ENCODE data around the gene ATXN7L3.
A peak's percentile ranks its signal among the peaks of the same experiment; 100 is the strongest.
"Not testable (repeated sequence)": the region's sequence is repeated elsewhere in the genome, so short reads cannot be mapped to it uniquely, and the experiment has no call there.

ATXN7L3 gene, protein sequence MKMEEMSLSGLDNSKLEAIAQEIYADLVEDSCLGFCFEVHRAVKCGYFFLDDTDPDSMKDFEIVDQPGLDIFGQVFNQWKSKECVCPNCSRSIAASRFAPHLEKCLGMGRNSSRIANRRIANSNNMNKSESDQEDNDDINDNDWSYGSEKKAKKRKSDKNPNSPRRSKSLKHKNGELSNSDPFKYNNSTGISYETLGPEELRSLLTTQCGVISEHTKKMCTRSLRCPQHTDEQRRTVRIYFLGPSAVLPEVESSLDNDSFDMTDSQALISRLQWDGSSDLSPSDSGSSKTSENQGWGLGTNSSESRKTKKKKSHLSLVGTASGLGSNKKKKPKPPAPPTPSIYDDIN

DNA sequence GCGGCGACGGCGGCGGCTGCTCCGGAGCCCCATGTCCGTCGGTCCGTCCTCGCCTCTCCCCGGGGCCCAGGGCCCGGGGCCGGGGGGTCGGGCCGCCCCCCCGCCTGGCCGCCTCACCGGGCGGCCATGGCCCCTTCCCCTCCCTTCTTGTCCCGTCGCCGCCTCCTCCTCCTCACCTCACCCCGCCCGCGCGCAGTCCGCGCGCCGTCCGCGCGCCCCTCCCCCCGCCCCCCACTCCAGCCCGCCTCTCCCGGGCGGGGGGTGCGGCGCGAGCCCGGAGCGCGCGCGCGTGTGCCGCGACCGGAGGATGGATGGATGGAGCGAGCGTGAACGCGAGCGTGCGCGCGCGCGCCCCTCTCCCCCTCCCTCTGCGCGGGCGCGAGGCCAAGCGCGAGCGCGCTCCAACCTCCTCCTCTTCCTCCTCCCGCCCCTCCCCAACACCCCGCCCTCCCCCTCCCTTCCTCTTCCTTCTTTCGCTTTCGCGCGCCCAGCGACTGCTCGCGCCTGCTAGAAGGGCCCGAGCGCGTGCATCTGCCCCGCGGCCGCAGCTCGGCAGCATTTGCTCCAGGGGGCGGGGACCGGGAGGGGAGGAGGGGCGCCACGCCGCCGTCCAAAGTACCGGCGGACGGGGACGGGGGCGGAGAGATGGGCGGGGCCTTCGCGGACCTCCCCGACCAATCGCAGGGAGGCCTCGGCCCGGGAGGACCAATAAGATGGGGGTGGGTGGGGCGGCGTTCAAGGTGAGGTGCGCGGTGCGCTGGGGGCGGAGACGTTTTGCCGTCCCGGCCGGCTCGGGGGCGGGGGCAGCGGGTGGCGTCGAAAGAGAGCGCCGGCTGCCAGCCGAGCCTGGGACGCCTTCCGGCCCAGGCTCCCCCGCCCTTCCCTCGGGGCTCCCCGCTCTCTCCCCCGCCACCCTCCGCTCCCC is at the start of gene ATXN7L3:
Gene ATXN7L3 (minus strand): TSS at position 332 of the 925 bp plus-strand sequence. CDS start 1,814 bp downstream, outside the sequence.
- peak; percentile 99 for DNase-seq

- DNase-seq, result no peak
Measured at GRCh38 chr17:44247876-44248736, 48.4 kb upstream of the ATXN7L3 start.

DNA sequence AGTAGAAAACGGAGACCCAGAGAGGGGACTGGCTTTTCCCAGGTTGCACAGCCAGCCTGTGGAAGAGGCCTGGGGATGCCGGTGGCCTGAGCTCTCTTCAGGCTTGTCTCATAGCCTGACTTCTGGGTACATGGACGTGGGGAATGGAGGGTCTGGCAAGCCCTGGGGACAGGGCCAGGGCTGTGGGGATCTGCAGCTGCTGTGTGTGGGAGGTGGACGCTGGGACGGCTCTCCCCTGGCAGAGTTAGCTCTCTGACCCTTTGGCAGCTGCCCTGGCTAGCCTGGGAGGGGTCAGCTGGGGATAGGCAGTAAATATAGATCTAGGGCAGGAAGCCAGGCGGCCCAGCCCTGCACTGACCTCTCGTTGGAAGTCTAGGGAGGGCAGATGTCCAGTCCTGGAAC is 47.8 kb upstream of the ATXN7L3 start:
- no peak for DNase-seq

- no peak for DNase-seq
Measured at GRCh38 chr17:44241106-44241624, 41.5 kb upstream of the ATXN7L3 start.

DNA sequence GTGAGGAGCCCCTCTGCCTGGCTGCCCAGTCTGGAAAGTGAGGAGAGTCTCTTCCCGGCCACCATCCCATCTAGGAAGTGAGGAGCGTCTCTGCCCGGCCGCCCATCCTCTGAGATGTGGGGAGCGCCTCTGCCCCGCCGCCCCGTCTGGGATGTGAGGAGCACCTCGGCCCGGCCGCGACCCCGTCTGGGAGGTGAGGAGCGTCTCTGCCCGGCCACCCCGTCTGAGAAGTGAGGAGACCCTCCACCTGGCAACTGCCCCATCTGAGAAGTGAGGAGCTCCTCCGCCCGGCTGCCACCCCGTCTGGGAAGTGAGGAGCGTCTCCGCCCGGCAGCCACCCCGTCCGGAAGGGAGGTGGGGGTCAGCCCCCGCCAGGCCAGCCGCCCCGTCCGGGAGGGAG is 38.2 kb upstream of the ATXN7L3 start:
- DNase-seq, result not testable (repeated sequence)

DNA sequence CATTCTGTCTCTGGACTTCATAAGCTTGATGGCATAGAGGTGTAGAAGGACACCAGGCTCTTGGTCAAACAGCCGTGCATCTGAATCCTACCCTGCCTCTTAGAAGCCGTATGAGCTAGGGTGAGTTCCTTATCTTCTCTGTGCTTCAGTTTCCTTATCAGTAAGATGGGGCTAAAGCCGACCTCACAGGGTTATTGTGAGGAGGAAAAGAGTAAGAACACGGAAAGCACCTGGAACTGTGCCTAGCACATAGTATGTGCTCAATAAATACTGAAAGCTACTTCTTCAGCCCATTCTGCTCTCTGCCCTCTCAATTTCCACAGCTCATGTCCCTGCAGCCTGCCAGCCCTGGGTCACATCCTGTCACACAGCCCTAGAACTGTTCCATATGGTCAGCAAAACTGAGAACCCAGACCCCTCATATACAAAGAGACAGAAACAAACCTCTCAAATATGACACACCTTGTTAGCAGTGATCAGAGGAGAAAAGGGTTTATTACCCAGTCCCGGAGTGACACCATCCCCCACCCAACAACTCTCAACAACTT is 36.8 kb upstream of the ATXN7L3 start:
- no peak for DNase-seq

DNA sequence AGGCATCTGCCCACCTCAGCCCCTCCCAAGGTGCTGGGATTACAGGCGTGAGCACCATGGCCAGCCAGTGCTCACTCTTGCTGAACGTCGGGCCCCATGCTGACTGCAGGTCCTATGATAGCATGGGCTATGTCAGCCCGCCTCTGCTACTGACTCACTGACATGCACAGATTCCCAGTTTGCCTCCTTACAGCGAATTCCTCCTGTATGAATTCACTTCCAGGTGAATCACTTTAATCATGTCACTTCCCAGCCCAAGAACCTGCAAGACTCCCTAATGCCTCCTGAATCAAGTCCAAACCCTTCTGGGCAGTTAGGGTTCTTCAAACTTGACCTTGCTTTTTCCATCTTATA is 35.9 kb upstream of the ATXN7L3 start:
- DNase-seq, result no peak

- no peak for DNase-seq
Measured at GRCh38 chr17:44233582-44233981, 33.9 kb upstream of the ATXN7L3 start.

GRCh38 chr17:44232061-44232460 is 32.4 kb upstream of the ATXN7L3 start:
- no peak for DNase-seq

- DNase-seq, result no peak
Measured at GRCh38 chr17:44230140-44230539, 30.5 kb upstream of the ATXN7L3 start.

DNA sequence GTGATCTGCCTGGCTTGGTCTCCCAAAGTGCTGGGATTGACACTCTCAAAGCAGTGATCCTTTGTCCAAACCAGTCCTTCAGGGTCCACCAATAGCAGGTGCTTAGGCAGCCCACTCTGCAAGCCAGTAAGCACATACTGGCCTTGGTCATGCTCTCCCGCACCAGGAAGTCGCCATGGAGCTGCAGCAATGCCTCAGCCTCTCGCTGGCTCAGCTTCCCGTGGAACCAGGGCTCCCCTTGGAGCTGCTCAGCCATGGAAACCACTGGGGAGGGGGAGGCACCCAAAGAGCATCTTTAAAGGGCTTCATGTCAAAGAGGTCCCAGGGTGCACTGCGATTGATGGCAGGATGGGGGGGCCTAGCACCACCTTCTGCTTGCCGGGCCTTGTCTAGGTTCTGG is 29.4 kb upstream of the ATXN7L3 start:
- DNase-seq, result no peak

GRCh38 chr17:44223541-44224071 is 23.9 kb upstream of the ATXN7L3 start:
- DNase-seq, result no peak

- DNase-seq, result peak; percentile 81
Measured at GRCh38 chr17:44222112-44222869, 22.6 kb upstream of the ATXN7L3 start.

GRCh38 chr17:44221862-44222111 is 22.1 kb upstream of the ATXN7L3 start:
- DNase-seq, result no peak

DNA sequence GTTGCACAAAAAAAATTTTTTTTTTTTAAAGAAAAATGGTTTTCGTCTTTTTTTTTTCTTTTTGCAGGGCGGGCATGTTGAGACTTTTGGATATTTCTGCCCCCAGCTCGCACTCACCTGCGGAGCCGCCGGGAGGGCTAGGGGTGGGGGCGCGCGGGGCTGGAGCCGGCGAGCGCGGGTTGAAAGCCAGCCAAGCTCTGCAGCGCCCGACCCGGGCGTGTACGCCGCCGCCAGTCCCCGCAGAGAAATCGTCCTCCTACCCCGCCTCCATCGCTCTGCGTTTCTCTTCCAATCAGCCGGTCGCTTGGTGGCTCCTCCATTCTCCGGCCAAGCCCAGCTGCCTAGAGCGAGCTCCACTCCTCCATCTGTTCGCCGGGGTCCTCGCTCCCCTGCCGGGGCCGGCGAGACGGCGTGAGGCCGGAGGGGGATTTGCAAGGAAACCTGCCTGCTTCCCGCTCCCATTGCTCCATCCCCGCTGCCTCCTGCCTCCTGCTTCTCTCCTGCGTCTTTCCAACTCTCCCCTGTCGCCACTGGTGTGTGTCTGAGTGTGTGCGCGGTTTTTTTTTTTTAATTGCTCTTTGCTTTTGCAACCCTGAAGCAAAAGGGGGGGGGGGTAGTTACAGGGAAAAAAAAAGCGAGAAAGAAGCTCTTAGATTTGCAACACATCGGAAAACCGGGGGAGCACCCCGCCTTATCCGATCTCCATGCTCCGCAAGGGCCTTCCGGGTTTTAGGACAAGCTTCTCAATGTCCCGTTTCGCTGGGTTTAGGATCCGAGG is 21.6 kb upstream of the ATXN7L3 start:
- DNase-seq, result peak; percentile 89

DNA sequence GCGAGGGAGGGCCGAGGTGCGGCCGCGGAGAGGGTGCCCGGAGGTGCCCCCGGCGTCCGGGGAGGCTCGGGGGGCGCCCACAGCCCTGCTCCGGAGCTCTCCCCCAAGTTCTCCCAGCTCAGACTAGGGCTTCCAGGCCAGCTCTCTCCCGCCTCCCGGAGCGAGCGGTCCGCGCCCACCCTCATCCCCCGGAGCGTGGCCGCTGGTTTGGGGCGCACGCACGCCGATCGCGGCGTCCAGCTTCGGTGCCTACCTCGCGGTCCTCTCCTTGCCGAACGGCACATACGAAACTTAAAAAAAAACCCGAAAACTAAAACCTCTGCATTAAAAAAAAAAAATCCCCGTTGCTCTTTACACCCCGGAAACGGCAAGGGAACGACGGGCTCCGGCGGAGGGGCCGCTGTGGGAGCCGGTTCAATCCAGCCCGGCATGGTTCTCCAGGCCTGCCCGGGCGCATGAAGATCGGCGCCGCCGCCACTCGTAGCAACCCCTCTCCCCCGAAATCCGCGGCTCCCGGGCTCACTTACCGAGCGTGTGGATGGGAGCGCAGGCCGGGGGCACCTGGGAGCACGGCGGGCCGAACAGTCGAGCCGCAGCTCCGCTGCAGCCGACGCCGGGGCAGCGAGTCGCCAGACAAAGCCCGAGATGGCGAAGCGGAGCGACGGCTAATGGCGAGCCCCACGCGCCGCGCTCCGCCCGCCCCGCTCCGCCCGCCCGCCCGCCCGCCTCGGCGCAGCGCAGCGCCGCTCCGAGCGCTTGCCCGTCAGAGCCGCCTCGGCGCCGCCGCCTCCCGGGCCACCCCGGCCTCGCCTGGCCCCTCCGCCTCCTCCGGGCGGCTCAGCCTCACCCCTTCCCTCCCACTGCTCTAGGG is 20.8 kb upstream of the ATXN7L3 start:
- peak; percentile 68 for DNase-seq

- DNase-seq, result peak; percentile 89
Measured at GRCh38 chr17:44219616-44220212, 20.0 kb upstream of the ATXN7L3 start, which contains the start of gene UBTF. TSS of gene UBTF (minus strand) at chr17:44219675. CDS start at chr17:44218229, 1,446 bp downstream.

GRCh38 chr17:44219108-44219615 is 19.5 kb upstream of the ATXN7L3 start:
- peak; percentile 64 for DNase-seq

Data from NCI-H146 (cell line).